Nephron progenitor cell (in vitro differentiated cells): ENCODE measurements around the gene CMPK2.

Experiments
- DNase-seq: peaks from one replicate; pipeline ENCODE4 v3.0.0; 2021
- H3K27ac Mint-ChIP-seq: 2 replicates; pipeline ENCODE4 v1.8.0; 2021; ENCODE audit warnings: mild to moderate bottlenecking, moderate library complexity, mixed read lengths
- H3K27me3 Mint-ChIP-seq: 2 replicates; pipeline ENCODE4 v1.8.0; 2021; ENCODE audit warnings: mild to moderate bottlenecking, low read depth, mixed read lengths; ENCODE audit not compliant: poor library complexity
- H3K36me3 Mint-ChIP-seq: 2 replicates; pipeline ENCODE4 v1.8.0; 2021; ENCODE audit warnings: low read depth, mixed read lengths
- H3K4me1 Mint-ChIP-seq: 2 replicates; pipeline ENCODE4 v1.8.0; 2021; ENCODE audit warnings: mixed read lengths
- H3K4me3 Mint-ChIP-seq: 2 replicates; pipeline ENCODE4 v1.8.0; 2021; ENCODE audit warnings: mild to moderate bottlenecking, moderate library complexity, mixed read lengths
- H3K9me3 Mint-ChIP-seq: 2 replicates; pipeline ENCODE4 v1.8.0; 2021; ENCODE audit warnings: mild to moderate bottlenecking, moderate library complexity, mixed read lengths
- CTCF ChIP-seq: fragments of 200-600 bp; sonication (generic); IDR thresholded peaks from 2 replicates; pipeline ENCODE4 v1.5.0; 2021; ENCODE audit warnings: antibody characterized with exemption

The CMPK2 gene

GRCh38 chr2:6824962-6825361 is 40.7 kb downstream of the CMPK2 start:
- H3K4me1 Mint-ChIP-seq = peaks cover 23% of the 10 kb centered on the region
- no peak for TF ChIP-seq CTCF
- H3K27me3 Mint-ChIP-seq = peaks cover 7% of the 10 kb centered on the region
- H3K9me3 Mint-ChIP-seq = peaks cover 10% of the 10 kb centered on the region
- no peak for DNase-seq
- no peak overlapping the region for H3K27ac Mint-ChIP-seq
- H3K4me3 Mint-ChIP-seq = no peak overlapping the region
- peaks cover 1% of the 10 kb centered on the region for H3K36me3 Mint-ChIP-seq

- Mint-ChIP-seq H3K27me3 (peaks cover 7% of the 10 kb centered on the region), H3K9me3 (no peaks in the 10 kb centered on the region), H3K4me3 (no peak overlapping the region), H3K4me1 (peaks cover 25% of the 10 kb centered on the region), H3K36me3 (no peaks in the 10 kb centered on the region), H3K27ac (no peak overlapping the region)
- DNase-seq = no peak
- no peak for TF ChIP-seq CTCF
These were observed 42.6 kb downstream of the CMPK2 start for GRCh38 chr2:6823111-6823510.

GRCh38 chr2:6822406-6822805 is 43.3 kb downstream of the CMPK2 start:
- no peaks in the 10 kb centered on the region for H3K9me3 Mint-ChIP-seq
- H3K36me3 Mint-ChIP-seq = no peaks in the 10 kb centered on the region
- peaks cover 10% of the 10 kb centered on the region for H3K27me3 Mint-ChIP-seq
- no peak overlapping the region for H3K27ac Mint-ChIP-seq
- DNase-seq = no peak
- H3K4me3 Mint-ChIP-seq = no peak overlapping the region
- no peak for TF ChIP-seq CTCF
- peaks cover 28% of the 10 kb centered on the region for H3K4me1 Mint-ChIP-seq

GRCh38 chr2:6820903-6821584 is 44.7 kb downstream of the CMPK2 start:
- TF ChIP-seq CTCF = no peak
- peaks cover under 1% of the 10 kb centered on the region for H3K9me3 Mint-ChIP-seq
- H3K4me1 Mint-ChIP-seq = peaks cover 30% of the 10 kb centered on the region
- no peak for DNase-seq
- no peaks in the 10 kb centered on the region for H3K36me3 Mint-ChIP-seq
- H3K27ac Mint-ChIP-seq = peak overlapping the region; percentile 64
- no peak overlapping the region for H3K4me3 Mint-ChIP-seq
- H3K27me3 Mint-ChIP-seq = peaks cover 10% of the 10 kb centered on the region

GRCh38 chr2:6820236-6820635 is 45.5 kb downstream of the CMPK2 start:
- Mint-ChIP-seq H3K27me3 (peaks cover 13% of the 10 kb centered on the region), H3K9me3 (peaks cover 7% of the 10 kb centered on the region), H3K27ac (no peak overlapping the region), H3K4me1 (peaks cover 30% of the 10 kb centered on the region), H3K4me3 (no peak overlapping the region), H3K36me3 (no peaks in the 10 kb centered on the region)
- DNase-seq = no peak
- no peak for TF ChIP-seq CTCF

GRCh38 chr2:6819668-6820067 is 46.0 kb downstream of the CMPK2 start:
- Mint-ChIP-seq H3K9me3 (peaks cover 8% of the 10 kb centered on the region), H3K27me3 (peaks cover 13% of the 10 kb centered on the region), H3K36me3 (no peaks in the 10 kb centered on the region), H3K4me3 (no peak overlapping the region), H3K27ac (no peak overlapping the region), H3K4me1 (peaks cover 30% of the 10 kb centered on the region)
- no peak for DNase-seq
- no peak for TF ChIP-seq CTCF
